H1 (cell line): ENCODE data around the gene GRID2. TPM values are rescaled to one million over a fixed set of nuclear protein-coding genes. Genes with fewer than 3 reads are reported as not detected.

Experiments used
- CTCF ChIA-PET: fragments of 300-600 bp; sonication (Branson Sonifier 250); formaldehyde crosslinking; loops from one replicate; lab custom pipeline; 2021; ENCODE audit not compliant: partially characterized antibody; lab: Charles Lee
- POLR2A ChIA-PET: fragments of 300-600 bp; sonication (Branson Sonifier 250); formaldehyde crosslinking; loops from one replicate; lab custom pipeline; 2021; ENCODE audit warnings: inconsistent platforms; ENCODE audit not compliant: partially characterized antibody; lab: Charles Lee
- DNase-seq, 2 experiments: peaks; one replicate each; pipeline versions ENCODE4 v3.0.0 to v3.0.0-alpha.2; 2010 to 2022; ENCODE audit warnings: low spot score in 2 of 2, low read depth in 1 of 2, mixed read lengths in 1 of 2
- FAIRE-seq: peaks from 2 replicates; lab custom pipeline; 2011; peaks lifted over from hg19 to GRCh38; lab: Jason Lieb, UNC
- H2AFZ ChIP-seq: 2 replicates; pipeline ENCODE4 v1.8.1; 2012; ENCODE audit warnings: low read length, inconsistent platforms
- H2AK5ac ChIP-seq: 2 replicates; pipeline ENCODE4 v1.6.1; 2013; ENCODE audit warnings: low read depth, low read length
- H2BK120ac ChIP-seq: replicated peaks from 2 replicates; pipeline ENCODE3; 2013; ENCODE audit warnings: low read depth, low read length, inconsistent platforms
- H2BK12ac ChIP-seq: 2 replicates; pipeline ENCODE4 v1.6.1; 2013; ENCODE audit warnings: low read depth, low read length
- H2BK15ac ChIP-seq: 2 replicates; pipeline ENCODE4 v1.6.1; 2013; ENCODE audit warnings: low read length
- H2BK20ac ChIP-seq: 2 replicates; pipeline ENCODE4 v1.6.1; 2013; ENCODE audit warnings: low read length
- H2BK5ac ChIP-seq: 2 replicates; pipeline ENCODE4 v1.6.1; 2013; ENCODE audit warnings: low read depth, low read length
- H3K14ac ChIP-seq: 2 replicates; pipeline ENCODE4 v1.6.1; 2013; ENCODE audit warnings: inconsistent platforms; ENCODE audit not compliant: insufficient read length
- H3K18ac ChIP-seq: 2 replicates; pipeline ENCODE4 v1.6.1; 2013; ENCODE audit warnings: low read length; ENCODE audit errors: extremely low read depth
- H3K23ac ChIP-seq: 2 replicates; pipeline ENCODE4 v1.6.1; 2013; ENCODE audit warnings: inconsistent platforms; ENCODE audit not compliant: insufficient read length
- H3K23me2 ChIP-seq: 2 replicates; pipeline ENCODE4 v1.6.1; 2013; ENCODE audit warnings: low read depth, low read length
- H3K27ac ChIP-seq: 2 replicates; pipeline ENCODE4 v1.6.1; 2011; ENCODE audit warnings: low read depth, low read length, inconsistent platforms
- H3K27me3 ChIP-seq, 4 experiments: replicated peaks in 1 of 4; 1 replicate in 1 of 4; 2 replicates in 3 of 4; pipeline versions ENCODE4 v1.6.1 to v1.8.1; 2011 to 2013; ENCODE audit warnings: low read length in 3 of 4, mild to moderate bottlenecking in 3 of 4, inconsistent platforms in 2 of 4, mixed read lengths in 2 of 4, moderate library complexity in 1 of 4; ENCODE audit not compliant: control insufficient read depth in 3 of 4, insufficient read depth in 3 of 4; ENCODE audit errors: extremely low read depth in 1 of 4
- H3K36me3 ChIP-seq, 4 experiments: 2 replicates each; pipeline versions ENCODE4 v1.6.1 to v1.8.1; 2011 to 2013; ENCODE audit warnings: mild to moderate bottlenecking in 4 of 4, low read length in 3 of 4, moderate library complexity in 2 of 4, control low read depth in 1 of 4, inconsistent platforms in 1 of 4; ENCODE audit not compliant: insufficient read depth in 4 of 4, control insufficient read depth in 2 of 4
- H3K4ac ChIP-seq: replicated peaks from 2 replicates; pipeline ENCODE3; 2013; ENCODE audit warnings: low read length, low read depth, mixed read lengths, inconsistent platforms; ENCODE audit not compliant: insufficient read length
- H3K4me1 ChIP-seq, 4 experiments: replicated peaks in 1 of 4; 1 replicate in 1 of 4; 2 replicates in 3 of 4; pipeline versions ENCODE4 v1.6.1 to v1.8.1; 2011 to 2013; ENCODE audit warnings: low read length in 3 of 4, inconsistent platforms in 2 of 4, mixed read lengths in 1 of 4; ENCODE audit not compliant: insufficient read depth in 4 of 4, control insufficient read depth in 3 of 4
- H3K4me2 ChIP-seq, 2 experiments: 2 replicates each; pipeline versions ENCODE4 v1.6.1 to v1.8.1; 2011 to 2013; ENCODE audit warnings: low read depth in 2 of 2, low read length in 2 of 2, control low read depth in 1 of 2, inconsistent platforms in 1 of 2, mild to moderate bottlenecking in 1 of 2; ENCODE audit not compliant: insufficient read depth in 1 of 2
- H3K4me3 ChIP-seq, 4 experiments: fragments of 200-600, 300-600 bp in 1 of 4; sonication (generic), shearing (Covaris generic), sonication (Bioruptor Twin) in 1 of 4; 2 replicates each; pipeline versions ENCODE4 v1.5.1 to v1.8.1; 2011 to 2016; ENCODE audit warnings: low read length in 4 of 4, low read depth in 3 of 4, control low read depth in 2 of 4, inconsistent platforms in 2 of 4, mild to moderate bottlenecking in 2 of 4, mixed read lengths in 1 of 4, moderate library complexity in 1 of 4; ENCODE audit not compliant: insufficient read depth in 2 of 4; ENCODE audit errors: extremely low read depth in 1 of 4
- H3K56ac ChIP-seq: replicated peaks from 2 replicates; pipeline ENCODE3; 2013; ENCODE audit warnings: low read depth, mild to moderate bottlenecking, mixed read lengths, low read length, inconsistent platforms; ENCODE audit not compliant: insufficient read length
- H3K79me1 ChIP-seq: 2 replicates; pipeline ENCODE4 v1.6.1; 2013; ENCODE audit warnings: low read depth, low read length, control low read depth
- H3K79me2 ChIP-seq, 2 experiments: 2 replicates each; pipeline versions ENCODE4 v1.6.1 to v1.8.1; 2012 to 2013; ENCODE audit warnings: low read length in 2 of 2, mild to moderate bottlenecking in 2 of 2, inconsistent platforms in 1 of 2; ENCODE audit not compliant: insufficient read depth in 2 of 2, control insufficient read depth in 1 of 2
- H3K9ac ChIP-seq, 4 experiments: replicated peaks in 1 of 4; 1 replicate in 1 of 4; 2 replicates in 3 of 4; pipeline versions ENCODE4 v1.6.1 to v1.8.1; 2011 to 2013; ENCODE audit warnings: low read depth in 3 of 4, low read length in 3 of 4, control low read depth in 2 of 4, mild to moderate bottlenecking in 2 of 4, moderate library complexity in 2 of 4, inconsistent platforms in 1 of 4; ENCODE audit errors: extremely low read depth in 1 of 4
- H3K9me3 ChIP-seq, 2 experiments: 2 replicates each; pipeline versions ENCODE4 v1.6.1 to v1.8.1; 2012 to 2013; ENCODE audit warnings: mild to moderate bottlenecking in 2 of 2, moderate library complexity in 2 of 2, control low read depth in 1 of 2, inconsistent platforms in 1 of 2, low read depth in 1 of 2, low read length in 1 of 2, mixed read lengths in 1 of 2; ENCODE audit not compliant: insufficient read depth in 2 of 2
- H4K20me1 ChIP-seq, 2 experiments: replicated peaks in 1 of 2; 2 replicates each; pipeline versions ENCODE3 to v1.8.1; 2011 to 2013; ENCODE audit warnings: inconsistent platforms in 2 of 2, low read length in 2 of 2, mild to moderate bottlenecking in 1 of 2; ENCODE audit not compliant: insufficient read depth in 2 of 2, control insufficient read depth in 1 of 2
- H4K5ac ChIP-seq: 2 replicates; pipeline ENCODE4 v1.6.1; 2013; ENCODE audit warnings: low read length, low read depth, mixed read lengths, inconsistent platforms; ENCODE audit not compliant: insufficient read length
- H4K8ac ChIP-seq: 2 replicates; pipeline ENCODE4 v1.8.0; 2013; ENCODE audit warnings: mild to moderate bottlenecking, moderate library complexity, low read length, inconsistent platforms; ENCODE audit not compliant: insufficient read depth; ENCODE audit errors: extremely low read depth
- H4K91ac ChIP-seq: replicated peaks from 2 replicates; pipeline ENCODE3; 2013; ENCODE audit warnings: low read length, mixed read lengths, inconsistent platforms; ENCODE audit not compliant: insufficient read length
- BRCA1 ChIP-seq: IDR thresholded peaks from 2 replicates; pipeline ENCODE4 v1.6.1; 2012; ENCODE audit warnings: low read depth, low read length, improper control_type of control experiment
- CTCF ChIP-seq, 3 experiments: IDR thresholded peaks; 1 replicate in 2 of 3; 2 replicates in 1 of 3; pipeline versions ENCODE4 v1.5.1 to v1.6.1; 2011; ENCODE audit warnings: low read length in 3 of 3, mild to moderate bottlenecking in 3 of 3, inconsistent platforms in 2 of 3, low read depth in 1 of 3, moderate library complexity in 1 of 3; ENCODE audit not compliant: insufficient read depth in 1 of 3; ENCODE audit errors: control extremely low read depth in 1 of 3
- EGR1 ChIP-seq: IDR thresholded peaks from 2 replicates; pipeline ENCODE4 v1.6.1; 2011; ENCODE audit warnings: low read depth, low read length, borderline replicate concordance
- MAFK ChIP-seq: IDR thresholded peaks from 2 replicates; pipeline ENCODE4 v1.6.1; 2012; ENCODE audit warnings: low read depth, mild to moderate bottlenecking, improper control_type of control experiment, low read length
- NRF1 ChIP-seq: IDR thresholded peaks from 2 replicates; pipeline ENCODE4 v1.6.1; 2011; ENCODE audit warnings: mild to moderate bottlenecking, low read depth, low read length, improper control_type of control experiment
- PHF8 ChIP-seq: fragments of 200-600 bp; sonication (generic); conservative IDR thresholded peaks from 2 replicates; pipeline ENCODE4 v1.7.1; 2012; ENCODE audit warnings: low read depth, mild to moderate bottlenecking, inconsistent platforms, low read length, moderate library complexity
- POLR2AphosphoS5 ChIP-seq: IDR thresholded peaks from 2 replicates; pipeline ENCODE4 v1.6.1; 2011; ENCODE audit warnings: low read depth, low read length
- RAD21 ChIP-seq, 2 experiments: IDR thresholded peaks in 1 of 2; conservative IDR thresholded peaks in 1 of 2; 2 replicates each; pipeline ENCODE4 v1.6.1; 2011; ENCODE audit warnings: low read depth in 2 of 2, low read length in 2 of 2, improper control_type of control experiment in 1 of 2, inconsistent platforms in 1 of 2, mild to moderate bottlenecking in 1 of 2, moderate library complexity in 1 of 2
- RFX5 ChIP-seq: IDR thresholded peaks from 2 replicates; pipeline ENCODE4 v1.6.1; 2011; ENCODE audit warnings: low read depth, low read length, improper control_type of control experiment, borderline replicate concordance
- SAP30 ChIP-seq: fragments of 300-600 bp; sonication (generic); IDR thresholded peaks from 2 replicates; pipeline ENCODE4 v1.7.1; 2012; ENCODE audit warnings: low read length, moderate library complexity, mild to moderate bottlenecking, inconsistent platforms; ENCODE audit not compliant: insufficient read depth, insufficient replicate concordance
- TAF1 ChIP-seq: IDR thresholded peaks from 2 replicates; pipeline ENCODE4 v1.6.1; 2011; ENCODE audit warnings: mild to moderate bottlenecking, low read depth, low read length
- YY1 ChIP-seq: IDR thresholded peaks from 2 replicates; pipeline ENCODE4 v1.6.1; 2011; ENCODE audit warnings: low read depth, mild to moderate bottlenecking, low read length
- WGBS, 2 experiments: shearing (Covaris generic) in 1 of 2; methylation state at CpG; one replicate each; pipeline versions ENCODE4 v1.1.6 to v1.1.7; 2013 to 2015; ENCODE audit warnings: low lambda C conversion rate in 2 of 2, mixed read lengths in 2 of 2, inconsistent platforms in 1 of 2, low coverage in 1 of 2, missing lambda C conversion rate in 1 of 2; ENCODE audit not compliant: insufficient replicate concordance in 2 of 2, insufficient coverage in 1 of 2, insufficient read length in 1 of 2; ENCODE audit errors: extremely low coverage in 1 of 2, missing lambda C conversion rate in 1 of 2; 5-methylcytosine and 5-hydroxymethylcytosine counted together
- polyA plus RNA-seq, 7 experiments: library from polyadenylated mRNA; depleted of rRNA in 3 of 7; stranded (reverse) in 5 of 7; unstranded in 2 of 7; fragments of >200 nt in 5 of 7; fragments of 200-250 nt in 2 of 7; gene quantifications; 1 replicate in 5 of 7; 2 replicates in 1 of 7; 4 replicates in 1 of 7; pipeline versions ENCODE4 v1.2.1 to v1.2.3, GENCODE V29; 2011 to 2013; ENCODE audit warnings: missing spikeins in 2 of 7, mixed read lengths in 2 of 7
- total RNA-seq: library from RNA; stranded (reverse); fragmentation: NEBNext Ultra II Directional; extraction: Animal tissue kit (Norgen Biotek cat#: 25700); gene quantifications from 2 replicates; pipeline ENCODE4 v1.2.1, GENCODE V29; 2021

The GRID2 gene
- total and polyA plus RNA-seq, 2 of the 8 experiments (the other 6 are each of a cell fraction or from before 2014, with no cell fraction given), result 31.1 to 81.9 TPM

DNA sequence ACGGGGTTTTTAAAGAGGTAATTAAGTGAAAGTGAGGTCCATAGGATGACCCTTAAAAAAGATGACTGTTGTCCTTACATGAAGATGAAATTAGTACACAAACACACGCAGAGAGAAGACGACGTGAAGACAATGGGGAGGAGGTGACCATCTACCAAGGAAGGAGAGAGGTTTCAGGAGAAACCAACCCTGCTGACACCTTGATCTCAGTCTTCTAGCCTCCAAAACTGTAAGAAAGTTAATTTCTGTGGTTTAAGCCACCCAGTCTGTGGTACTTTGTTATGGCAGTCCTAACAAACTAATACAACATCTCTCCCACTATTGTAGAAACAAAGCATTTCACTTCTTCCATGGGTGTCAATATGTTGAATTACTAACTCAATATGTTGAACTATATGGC lies 1385.2 kb downstream of the GRID2 start:
- Histone ChIP-seq H2AK5ac (no peak overlapping the region), H3K23me2 (no peaks in the 10 kb centered on the region), H4K5ac (no peak overlapping the region), H3K9me3 (no peaks in the 10 kb centered on the region), H3K18ac (no peak overlapping the region), H4K20me1 (peaks cover under 1 to 1% of the 10 kb centered on the region in 2 experiments), H3K4me2 (no peak overlapping the region), H3K4me1 (no peaks in the 10 kb centered on the region; a peak in 2 of 7 replicates), H3K36me3 (no peaks in the 10 kb centered on the region), H3K27ac (no peak overlapping the region), H3K79me2 (no peaks in the 10 kb centered on the region), H3K14ac (no peak overlapping the region), H2BK12ac (no peak overlapping the region), H4K8ac (no peak overlapping the region), H2BK120ac (no peak overlapping the region), H3K4ac (no peak overlapping the region), H2BK20ac (no peak overlapping the region), H4K91ac (no peak overlapping the region), H3K4me3 (no peak overlapping the region), H3K56ac (no peak overlapping the region), H2AFZ (no peak overlapping the region), H3K23ac (no peak overlapping the region), H3K27me3 (no peaks in the 10 kb centered on the region), H2BK15ac (no peak overlapping the region), H3K79me1 (no peaks in the 10 kb centered on the region), H2BK5ac (no peak overlapping the region), H3K9ac (no peak overlapping the region)
- WGBS, 2 experiments, result 87% methylated on average over 4 of the region's 4 CpGs; no CpG with 5 or more reads in 1 of the 2 experiments
- ChIA-PET POLR2A (no interaction called here), CTCF (no interaction called here)
- FAIRE-seq, result no peak
- no peak for DNase-seq
- no peak for TF ChIP-seq RFX5
- no peak for TF ChIP-seq POLR2AphosphoS5
- no peak for TF ChIP-seq MAFK
- no peak for TF ChIP-seq SAP30
- TF ChIP-seq YY1, result no peak
- TF ChIP-seq NRF1, result no peak
- TF ChIP-seq CTCF (IDR thresholded peaks at IDR 0.05; ENCODE audit: control extremely low read depth in 1 of 3, insufficient read depth in 1 of 3, low read depth in 1 of 3, low read length in 3 of 3), result no peak
- no peak for TF ChIP-seq TAF1
- no peak for TF ChIP-seq EGR1
- TF ChIP-seq BRCA1, result no peak
- TF ChIP-seq PHF8, result no peak
- TF ChIP-seq RAD21 (IDR thresholded peaks at IDR 0.05 in 1 of 2, conservative IDR thresholded peaks at IDR 0.05 in 1 of 2; ENCODE audit: low read depth in 2 of 2, low read length in 2 of 2), result no peak
